Esophagus muscularis mucosa (tissue), 3 donors: Measurements from ENCODE around the gene UBXN6.

Experiments
- CTCF ChIP-seq, 3 experiments: fragments of 200-600 bp in 2 of 3; fragments of 450-650 bp in 1 of 3; sonication (generic) in 2 of 3; IDR thresholded peaks; one replicate each; pipeline ENCODE4 v1.5.1; 2017 to 2019; ENCODE audit warnings: antibody characterized with exemption in 3 of 3, mild to moderate bottlenecking in 2 of 3, moderate library complexity in 1 of 3
- POLR2A ChIP-seq: fragments of 450-650 bp; IDR thresholded peaks from one replicate; pipeline ENCODE4 v1.6.1; 2017; ENCODE audit warnings: antibody characterized with exemption, moderate library complexity, mild to moderate bottlenecking, low read depth
- POLR2AphosphoS5 ChIP-seq, 2 donors: sonication (generic); formaldehyde crosslinking; IDR thresholded peaks; one replicate each; pipeline ENCODE4 v1.6.1; 2017; ENCODE audit warnings: antibody characterized with exemption in 2 of 2

GRCh38 chr19:4437103-4437502 lies 20.5 kb downstream of the UBXN6 start:
- TF ChIP-seq CTCF (IDR thresholded peaks at IDR 0.05) (no peak), POLR2AphosphoS5 (IDR thresholded peaks at IDR 0.05) (no peak), POLR2A (no peak)
